Globus pallidus (tissue), 1 donor: ENCODE measurements around the gene TGFB1.

Source experiments
- DNase-seq: peaks from one replicate; pipeline ENCODE4 v3.0.0-alpha.2; 2015; ENCODE audit warnings: low spot score

TGFB1 gene

DNA sequence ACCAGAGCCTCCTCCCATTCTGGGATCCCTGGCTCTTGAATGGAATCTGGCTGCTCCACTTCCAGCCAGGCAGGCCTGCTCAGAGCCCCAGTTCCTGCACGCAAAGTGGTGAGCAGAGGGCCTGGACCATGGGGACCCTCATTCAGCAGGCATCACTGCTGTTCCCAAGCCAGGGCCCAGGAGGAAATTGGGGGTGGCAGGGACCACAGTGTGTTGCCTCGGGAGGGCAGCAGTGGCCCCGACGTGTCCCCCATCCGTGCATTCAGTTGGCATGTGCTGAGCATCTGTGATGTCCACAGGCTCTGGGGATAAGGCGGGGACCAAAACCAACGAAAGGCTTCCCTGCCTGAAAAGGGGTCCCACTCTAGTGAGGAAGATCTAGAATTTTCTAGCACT lies 32.5 kb downstream of the TGFB1 start:
- no peak for DNase-seq

DNA sequence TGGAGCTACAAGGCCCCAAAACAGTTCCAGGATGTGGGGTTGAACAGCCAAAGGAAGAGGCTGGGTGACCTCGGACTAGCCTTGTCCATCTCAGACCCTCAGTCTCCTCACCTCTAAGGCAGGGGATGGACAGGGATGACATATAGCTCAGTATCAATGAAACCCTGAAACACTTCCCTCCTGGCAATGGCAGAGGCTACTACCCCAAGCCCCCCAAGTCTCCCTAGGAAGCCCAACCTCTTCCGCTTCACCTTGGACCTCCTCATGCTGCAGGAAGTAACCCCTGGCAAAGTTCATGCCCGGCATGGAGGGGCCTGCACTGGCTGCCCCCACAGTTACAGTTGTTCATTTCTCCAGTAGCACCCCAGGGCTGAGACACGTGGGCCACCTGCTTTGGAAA lies 33.2 kb downstream of the TGFB1 start:
- DNase-seq: no peak

GRCh38 chr19:41320185-41320518 lies 33.6 kb downstream of the TGFB1 start:
- DNase-seq: no peak

GRCh38 chr19:41319500-41320184 lies 34.1 kb downstream of the TGFB1 start:
- DNase-seq: no peak

DNA sequence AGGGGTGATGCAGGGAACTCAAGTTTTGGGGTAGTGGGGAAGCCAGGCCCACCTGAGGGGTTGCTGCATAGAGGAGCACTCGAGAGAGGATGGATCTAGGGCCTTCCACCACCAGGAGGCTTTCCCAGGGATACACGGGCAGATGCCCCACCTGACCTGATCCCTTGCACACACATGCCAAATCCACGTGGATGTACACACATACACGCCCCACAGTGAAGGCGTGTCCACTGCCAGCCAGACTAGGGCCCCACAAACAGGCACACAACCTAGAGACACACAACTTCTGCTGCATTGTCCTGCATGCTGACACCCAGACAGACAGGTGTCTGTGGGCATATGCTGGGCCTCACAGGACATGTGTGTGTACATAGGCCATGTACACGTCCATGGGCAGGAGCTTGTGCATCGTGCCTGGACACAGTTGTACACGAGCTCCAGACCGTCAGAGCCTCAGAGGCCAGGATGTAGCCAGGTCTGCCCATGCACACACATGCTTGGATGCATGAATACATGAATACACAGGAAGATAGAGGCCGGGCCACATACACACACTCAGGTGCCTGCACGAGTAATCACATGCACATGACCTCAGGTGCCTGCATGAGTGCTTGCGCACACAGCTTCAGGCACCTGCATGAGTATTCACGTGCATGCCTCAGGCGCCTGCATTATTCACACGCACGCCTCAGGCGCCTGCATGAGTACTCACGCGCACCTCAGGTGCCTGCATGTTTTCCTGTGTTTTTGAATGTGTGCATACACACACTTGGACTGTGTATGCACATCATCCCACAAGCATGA lies 34.8 kb downstream of the TGFB1 start:
- DNase-seq: no peak

GRCh38 chr19:41316306-41316920 lies 37.3 kb downstream of the TGFB1 start:
- no peak for DNase-seq

- DNase-seq: no peak
These were observed 42.1 kb downstream of the TGFB1 start for GRCh38 chr19:41311613-41312012.

DNA sequence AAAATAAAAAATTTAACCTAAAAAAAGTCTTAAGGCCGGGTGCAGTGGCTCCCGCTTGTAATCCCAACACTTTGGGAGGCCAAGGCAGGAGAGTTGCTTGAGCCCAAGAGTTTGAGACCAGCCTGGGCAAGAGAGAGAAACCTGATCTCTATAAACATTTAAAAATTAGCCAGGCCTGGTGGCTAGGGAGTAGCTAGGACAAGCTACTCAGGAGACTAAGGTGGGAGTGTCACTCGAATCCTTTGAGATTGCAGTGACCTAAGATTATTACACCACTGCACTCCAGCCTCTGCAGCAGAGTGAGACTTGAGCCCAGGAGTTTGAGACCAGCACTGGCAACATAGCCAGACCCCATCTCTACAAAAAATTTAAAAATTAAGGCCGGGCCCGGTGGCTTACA lies 42.6 kb downstream of the TGFB1 start:
- DNase-seq: no peak

- DNase-seq: peak; percentile 86
These were observed 43.5 kb downstream of the TGFB1 start, which contains the start of gene CCDC97 for GRCh38 chr19:41310033-41310831. TSS of gene CCDC97 (plus strand) at chr19:41310172. CDS start at chr19:41310311, 139 bp downstream.

DNA sequence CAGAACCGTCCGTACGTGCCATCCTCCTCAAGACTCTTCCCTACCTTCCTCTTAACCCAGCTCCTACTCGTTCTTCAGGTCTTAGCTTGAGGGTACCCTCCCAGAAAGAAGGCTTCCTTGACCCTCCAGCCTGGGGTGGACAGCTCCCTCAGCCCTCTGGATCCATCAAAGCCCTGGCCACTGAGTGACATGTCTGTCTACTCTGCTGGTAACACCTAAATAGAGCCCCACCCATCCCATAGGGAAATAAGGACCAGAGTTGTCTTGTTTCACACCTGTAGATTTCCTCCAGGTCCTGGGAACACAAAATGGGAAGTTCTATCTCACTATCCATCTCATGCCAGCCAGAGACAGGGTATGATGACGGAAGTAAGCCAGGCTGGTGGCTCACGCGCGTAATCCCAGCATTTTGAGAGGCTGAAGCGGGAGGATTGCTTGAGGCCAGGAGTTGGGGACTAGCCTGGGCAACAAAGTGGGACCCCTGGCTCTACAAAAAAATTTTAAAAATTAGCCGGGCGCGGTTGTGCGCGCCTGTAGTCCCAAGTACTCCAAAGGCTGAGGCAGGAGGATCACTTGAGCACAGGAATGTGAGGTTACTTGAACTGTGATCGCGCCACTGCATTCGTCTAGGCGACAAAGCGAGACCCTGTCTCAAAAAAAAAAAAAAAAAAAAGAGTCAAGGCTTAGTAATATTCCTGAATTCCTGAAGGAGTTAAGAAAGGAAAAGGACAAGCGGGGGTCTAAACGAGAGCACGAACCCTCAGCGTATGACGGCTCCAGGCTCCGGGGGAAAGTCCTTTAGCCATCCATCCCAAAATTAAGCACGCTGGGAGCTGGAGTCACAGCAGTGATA lies 44.3 kb downstream of the TGFB1 start:
- DNase-seq: no peak

- DNase-seq: peak; percentile 86
These were observed 45.1 kb downstream of the TGFB1 start for GRCh38 chr19:41308450-41309179.

DNA sequence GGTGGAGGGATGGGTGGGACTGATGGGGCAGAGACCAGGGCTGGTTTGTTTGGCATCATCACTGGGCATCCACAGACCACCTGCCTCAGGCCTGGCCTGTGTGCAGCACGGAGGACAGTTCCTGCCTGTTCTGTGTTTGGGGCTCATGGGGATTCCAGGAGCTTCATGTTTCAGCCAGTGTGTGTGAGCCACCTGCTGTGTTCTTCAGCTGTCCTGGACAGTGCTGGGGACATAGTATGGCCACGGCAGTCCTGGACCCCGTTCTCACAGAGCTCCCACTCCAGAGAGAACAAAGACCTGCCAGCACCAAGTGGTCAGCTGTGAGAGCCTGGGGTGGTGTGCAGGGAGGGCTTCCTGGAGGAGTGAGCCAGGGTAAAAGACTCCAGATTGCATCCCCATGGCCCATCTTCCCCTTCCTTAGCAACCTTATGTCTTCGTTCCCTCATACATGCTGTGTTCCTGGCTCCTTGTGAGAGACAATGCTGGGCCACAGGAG lies 45.7 kb downstream of the TGFB1 start:
- DNase-seq: no peak

DNA sequence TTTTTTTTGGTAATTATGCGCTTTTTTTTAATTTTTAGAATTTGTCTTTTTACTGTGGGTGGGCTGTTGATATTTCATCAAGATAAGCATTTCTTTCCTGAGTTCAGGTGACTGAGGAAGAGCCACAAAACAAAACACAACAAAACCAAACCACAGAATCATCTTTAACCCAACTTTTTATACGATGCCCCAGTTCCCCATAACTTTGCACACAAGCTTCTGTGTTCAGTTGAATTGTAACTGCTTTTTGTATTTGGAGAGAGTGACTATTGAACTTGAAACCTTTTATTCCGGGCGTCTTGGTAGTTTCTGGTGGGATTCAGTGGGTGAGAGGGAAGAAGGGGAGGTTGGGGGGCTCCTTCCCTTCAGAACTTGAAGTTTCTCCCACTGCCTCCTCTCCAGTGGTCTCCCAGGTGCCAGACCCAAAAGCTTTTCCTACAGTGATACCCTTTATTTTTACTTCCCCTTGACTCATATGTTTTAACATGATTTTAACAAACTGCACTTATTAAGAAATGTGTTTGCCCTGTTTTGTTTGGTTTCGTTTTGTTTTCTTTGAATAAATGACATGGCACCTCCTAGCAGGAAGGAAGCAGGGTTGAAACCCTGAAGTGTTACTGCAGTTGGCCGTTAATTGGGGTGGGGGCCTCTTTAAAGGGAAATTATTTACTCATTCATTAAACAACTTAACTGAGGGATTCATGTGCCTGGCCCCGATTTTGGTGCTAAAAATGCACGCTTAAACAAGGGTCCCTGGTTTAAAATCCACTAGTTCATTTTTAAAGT lies 46.4 kb downstream of the TGFB1 start:
- no peak for DNase-seq

DNA sequence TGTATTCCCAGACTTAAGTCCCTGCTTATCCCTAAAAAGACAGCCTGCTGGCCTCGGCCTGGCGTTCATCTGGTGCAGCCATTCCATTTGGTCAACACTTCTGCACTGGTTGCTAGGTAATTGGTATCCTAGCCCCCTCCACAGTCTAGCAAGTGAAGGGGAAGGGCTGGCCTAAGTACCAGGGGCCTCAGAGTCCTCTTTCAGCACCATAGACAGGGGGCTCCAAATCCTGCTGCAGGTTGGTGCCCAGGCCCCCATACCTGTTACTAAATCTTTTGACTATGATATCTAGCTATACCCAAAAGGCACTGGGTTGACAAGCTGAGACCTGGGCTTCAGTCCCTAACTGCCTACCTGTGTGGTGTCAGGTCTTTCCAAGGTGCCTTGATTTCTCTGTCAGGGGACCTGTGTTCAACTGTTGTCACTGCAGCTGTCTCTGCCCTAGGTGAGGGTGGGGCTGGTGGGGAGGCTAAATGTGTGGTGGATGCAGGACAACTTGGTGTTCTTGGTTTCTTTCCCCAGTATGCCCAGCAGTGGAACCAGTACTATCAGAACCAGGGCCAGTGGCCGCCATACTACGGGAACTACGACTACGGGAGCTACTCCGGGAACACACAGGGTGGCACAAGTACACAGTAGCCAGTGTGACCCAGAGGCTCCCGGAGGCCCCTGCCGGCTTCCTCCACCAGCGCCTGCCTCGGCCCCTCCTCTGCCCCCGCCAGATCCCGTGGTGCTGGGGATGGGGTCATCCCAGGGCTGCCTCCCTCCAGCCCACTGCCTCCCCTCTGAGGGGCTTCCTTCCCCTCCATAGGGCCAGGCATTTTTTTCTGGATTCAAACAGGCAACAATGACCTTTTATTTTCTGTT lies 47.6 kb downstream of the TGFB1 start:
- DNase-seq: no peak

- no peak for DNase-seq
These were observed 48.8 kb downstream of the TGFB1 start for GRCh38 chr19:41304706-41305483.

GRCh38 chr19:41303954-41304353 lies 49.8 kb downstream of the TGFB1 start:
- DNase-seq: no peak

DNA sequence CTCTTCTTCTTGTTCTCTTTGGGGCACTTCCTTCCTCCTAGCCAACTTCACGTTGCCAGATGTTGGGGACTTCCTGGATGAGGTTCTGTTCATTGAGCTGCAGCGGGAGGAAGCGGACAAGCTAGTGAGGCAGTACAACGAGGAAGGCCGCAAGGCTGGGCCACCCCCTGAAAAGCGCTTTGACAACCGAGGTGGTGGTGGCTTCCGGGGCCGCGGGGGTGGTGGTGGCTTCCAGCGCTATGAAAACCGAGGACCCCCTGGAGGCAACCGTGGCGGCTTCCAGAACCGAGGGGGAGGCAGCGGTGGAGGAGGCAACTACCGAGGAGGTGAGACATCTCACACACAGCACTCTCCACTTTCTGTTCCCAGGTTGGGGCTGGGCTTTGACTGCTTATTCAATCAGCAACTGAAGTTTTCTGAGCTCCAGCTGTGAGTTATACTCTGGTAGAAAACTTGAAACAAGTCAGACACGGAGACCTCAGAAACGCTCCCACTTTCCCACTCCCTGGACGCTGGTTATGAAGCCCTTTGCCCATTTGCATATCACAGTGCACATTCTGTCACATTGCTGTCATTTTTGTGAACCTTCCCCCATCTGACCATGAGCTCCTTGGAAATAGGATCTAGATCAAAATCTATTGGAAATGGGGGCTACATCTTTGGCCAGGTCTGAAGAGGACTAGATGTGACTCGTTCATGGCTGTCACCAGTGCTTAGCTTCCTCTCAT lies 50.9 kb downstream of the TGFB1 start:
- no peak for DNase-seq
